ENCODE measurements around the gene RBPJL. TPM values are rescaled to one million over a fixed set of nuclear protein-coding genes. Genes with fewer than 3 reads are reported as not detected.

RBPJL gene
- total and polyA plus RNA-seq, 2 of the 13 experiments (the other 11 are each of a cell fraction or from before 2014, with no cell fraction given) = not detected

DNA sequence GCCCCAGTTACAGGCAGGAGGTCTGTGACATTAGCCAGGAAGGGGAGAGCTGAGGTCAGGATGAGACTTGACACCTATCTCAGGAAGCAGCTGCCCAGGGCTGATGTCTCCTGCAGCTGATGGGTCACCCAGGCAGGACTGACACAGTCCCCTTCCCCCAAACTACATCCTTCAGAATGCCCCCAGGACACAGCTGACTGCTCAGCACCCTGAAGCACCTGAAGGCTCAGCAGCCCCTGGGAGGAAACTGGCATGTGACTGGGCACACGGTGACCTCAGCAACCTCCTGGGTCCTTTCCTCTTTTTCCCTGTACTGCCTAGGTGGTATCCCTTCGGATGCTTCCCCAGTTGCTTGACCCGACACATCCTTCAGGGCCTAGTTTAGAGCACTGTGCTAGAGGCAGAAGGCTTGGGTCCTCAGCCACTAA is 39.7 kb downstream of the RBPJL start (continued):
- TF ChIP-seq ZNF335 (CRISPR knock-in tag; IDR thresholded peaks at IDR 0.05) (no peak), CHD4 (IDR thresholded peaks at IDR 0.05; ENCODE audit: borderline replicate concordance, low read length) (no peak), NFIB (CRISPR knock-in tag; IDR thresholded peaks at IDR 0.05; ENCODE audit: borderline replicate concordance) (no peak), ZBTB39 (CRISPR knock-in tag; IDR thresholded peaks at IDR 0.05) (no peak), ZBTB38 (CRISPR knock-in tag; IDR thresholded peaks at IDR 0.05) (no peak), ZFP37 (CRISPR knock-in tag; IDR thresholded peaks at IDR 0.05; ENCODE audit: borderline replicate concordance) (no peak), ZNF564 (CRISPR knock-in tag; IDR thresholded peaks at IDR 0.05) (no peak), CSRNP1 (CRISPR knock-in tag; IDR thresholded peaks at IDR 0.05) (no peak), NFE2L2 (IDR thresholded peaks at IDR 0.05; ENCODE audit: low read length) (no peak), NR2F6 (IDR thresholded peaks at IDR 0.05) (no peak), NR2F6 (CRISPR knock-in tag; IDR thresholded peaks at IDR 0.05) (0 out of 2 replicates have a peak, but pooled peaks have one; percentile 5), NCOA2 (CRISPR knock-in tag; IDR thresholded peaks at IDR 0.05) (no peak), RBFOX2 (IDR thresholded peaks at IDR 0.05; ENCODE audit: low read depth, low read length) (0 out of 2 replicates have a peak, but pooled peaks have one; percentile 1), EED (CRISPR knock-in tag; IDR thresholded peaks at IDR 0.05) (0 out of 2 replicates have a peak, but pooled peaks have one; percentile 27), HHEX (CRISPR knock-in tag; IDR thresholded peaks at IDR 0.05) (no peak), KDM3A (CRISPR knock-in tag; IDR thresholded peaks at IDR 0.05; ENCODE audit: low read depth) (no peak), SOX6 (IDR thresholded peaks at IDR 0.05) (no peak), SOX6 (CRISPR knock-in tag; IDR thresholded peaks at IDR 0.05) (no peak), FOXP4 (CRISPR knock-in tag; IDR thresholded peaks at IDR 0.05) (no peak)
- TF ChIP-seq, protein P1, sequence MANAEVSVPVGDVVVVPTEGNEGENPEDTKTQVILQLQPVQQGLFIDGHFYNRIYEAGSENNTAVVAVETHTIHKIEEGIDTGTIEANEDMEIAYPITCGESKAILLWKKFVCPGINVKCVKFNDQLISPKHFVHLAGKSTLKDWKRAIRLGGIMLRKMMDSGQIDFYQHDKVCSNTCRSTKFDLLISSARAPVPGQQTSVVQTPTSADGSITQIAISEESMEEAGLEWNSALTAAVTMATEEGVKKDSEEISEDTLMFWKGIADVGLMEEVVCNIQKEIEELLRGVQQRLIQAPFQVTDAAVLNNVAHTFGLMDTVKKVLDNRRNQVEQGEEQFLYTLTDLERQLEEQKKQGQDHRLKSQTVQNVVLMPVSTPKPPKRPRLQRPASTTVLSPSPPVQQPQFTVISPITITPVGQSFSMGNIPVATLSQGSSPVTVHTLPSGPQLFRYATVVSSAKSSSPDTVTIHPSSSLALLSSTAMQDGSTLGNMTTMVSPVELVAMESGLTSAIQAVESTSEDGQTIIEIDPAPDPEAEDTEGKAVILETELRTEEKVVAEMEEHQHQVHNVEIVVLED (CRISPR knock-in tag; IDR thresholded peaks at IDR 0.05; ENCODE audit: borderline replicate concordance) = no peak
- TF ChIP-seq, protein P2, sequence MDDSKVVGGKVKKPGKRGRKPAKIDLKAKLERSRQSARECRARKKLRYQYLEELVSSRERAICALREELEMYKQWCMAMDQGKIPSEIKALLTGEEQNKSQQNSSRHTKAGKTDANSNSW (CRISPR knock-in tag; IDR thresholded peaks at IDR 0.05; ENCODE audit: borderline replicate concordance) = no peak; the same call in 1 of the 2 replicates

All from HepG2 (cell line).